Neural cell (in vitro differentiated cells): ENCODE results near the gene KCNH2.

ENCODE experiments used
- EP300 ChIP-seq: fragments of 450-650 bp; conservative IDR thresholded peaks from 2 replicates; pipeline ENCODE4 v1.6.1; 2014; ENCODE audit warnings: antibody characterized with exemption, mild to moderate bottlenecking, moderate library complexity; ENCODE audit not compliant: poor library complexity, severe bottlenecking
- POLR2AphosphoS5 ChIP-seq: IDR thresholded peaks from 2 replicates; pipeline ENCODE4 v1.6.1; 2012
- RAD21 ChIP-seq: fragments of 450-650 bp; conservative IDR thresholded peaks from 2 replicates; pipeline ENCODE4 v1.6.1; 2014; ENCODE audit warnings: antibody characterized with exemption, mild to moderate bottlenecking, moderate library complexity
- SMC3 ChIP-seq: fragments of 450-650 bp; conservative IDR thresholded peaks from 2 replicates; pipeline ENCODE4 v1.6.1; 2014; ENCODE audit warnings: antibody characterized with exemption, mild to moderate bottlenecking, moderate library complexity; ENCODE audit not compliant: poor library complexity
- TF ChIP-seq, protein P1 (sequence below): fragments of 450-650 bp; IDR thresholded peaks from 2 replicates; pipeline ENCODE4 v1.5.1; 2014; ENCODE audit warnings: antibody characterized with exemption, mild to moderate bottlenecking, moderate library complexity; ENCODE audit not compliant: poor library complexity, severe bottlenecking

DNA sequence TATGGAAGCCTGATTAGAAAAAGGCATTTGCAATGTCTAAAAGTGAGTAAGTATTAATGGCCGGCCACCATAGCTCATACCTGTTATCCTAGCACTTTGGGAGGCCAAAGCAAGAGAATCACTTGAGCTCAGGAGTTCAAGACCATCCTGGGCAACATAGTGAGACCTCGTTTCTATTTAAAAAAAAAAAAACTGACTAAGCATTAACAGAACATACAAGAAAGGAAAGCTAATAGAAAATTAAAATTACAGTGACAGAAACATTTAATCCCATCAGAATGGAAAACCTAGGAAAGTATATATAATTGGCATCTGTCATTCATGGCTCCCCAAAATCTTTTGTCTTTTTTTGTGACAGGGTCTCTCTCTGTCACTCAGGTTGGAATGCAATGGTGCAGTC lies 69.9 kb downstream of the KCNH2 start:
- TF ChIP-seq, protein P1, sequence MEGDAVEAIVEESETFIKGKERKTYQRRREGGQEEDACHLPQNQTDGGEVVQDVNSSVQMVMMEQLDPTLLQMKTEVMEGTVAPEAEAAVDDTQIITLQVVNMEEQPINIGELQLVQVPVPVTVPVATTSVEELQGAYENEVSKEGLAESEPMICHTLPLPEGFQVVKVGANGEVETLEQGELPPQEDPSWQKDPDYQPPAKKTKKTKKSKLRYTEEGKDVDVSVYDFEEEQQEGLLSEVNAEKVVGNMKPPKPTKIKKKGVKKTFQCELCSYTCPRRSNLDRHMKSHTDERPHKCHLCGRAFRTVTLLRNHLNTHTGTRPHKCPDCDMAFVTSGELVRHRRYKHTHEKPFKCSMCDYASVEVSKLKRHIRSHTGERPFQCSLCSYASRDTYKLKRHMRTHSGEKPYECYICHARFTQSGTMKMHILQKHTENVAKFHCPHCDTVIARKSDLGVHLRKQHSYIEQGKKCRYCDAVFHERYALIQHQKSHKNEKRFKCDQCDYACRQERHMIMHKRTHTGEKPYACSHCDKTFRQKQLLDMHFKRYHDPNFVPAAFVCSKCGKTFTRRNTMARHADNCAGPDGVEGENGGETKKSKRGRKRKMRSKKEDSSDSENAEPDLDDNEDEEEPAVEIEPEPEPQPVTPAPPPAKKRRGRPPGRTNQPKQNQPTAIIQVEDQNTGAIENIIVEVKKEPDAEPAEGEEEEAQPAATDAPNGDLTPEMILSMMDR: no peak
- no peak for TF ChIP-seq EP300
- TF ChIP-seq POLR2AphosphoS5: no peak
- no peak for TF ChIP-seq SMC3
- TF ChIP-seq RAD21: no peak
